K562 (cell line): ENCODE measurements around the gene CTDSPL. TPM values are rescaled to one million over a fixed set of nuclear protein-coding genes. Genes with fewer than 3 reads are reported as not detected.

Source experiments
- ATAC-seq: fragments of 200-7000 bp; cut with Tn5 transposase; 3 replicates; pipeline ENCODE4 v1.9.1; 2020; ENCODE audit warnings: moderate library complexity
- BruUV-seq: library from RNA; stranded (reverse); fragments of 400-500 nt; replicated peaks from 2 replicates; lab custom pipeline; 2021; lab: Mats Ljungman, UMichigan
- CTCF ChIA-PET: fragments of 300-600 bp; formaldehyde crosslinking; extraction: SDS; loops from one replicate; lab custom pipeline; 2021; ENCODE audit warnings: low intra/inter-chr PET ratio; lab: Yijun Ruan, JAX
- POLR2A ChIA-PET: fragments of 300-600, 350-650 bp; sonication (Branson Sonifier 250); formaldehyde crosslinking; extraction: SDS; loops from one replicate; lab custom pipeline; 2021; ENCODE audit warnings: antibody characterized with exemption, inconsistent platforms; lab: Yijun Ruan, JAX
- DNase-seq, 4 experiments: peaks; one replicate each; pipeline versions ENCODE4 v3.0.0 to v3.0.0-alpha.2; 2011 to 2018; ENCODE audit warnings: low spot score in 3 of 4, mixed read lengths in 3 of 4; ENCODE audit errors: extremely low read depth in 1 of 4
- FAIRE-seq: peaks from 2 replicates; lab custom pipeline; 2011; peaks lifted over from hg19 to GRCh38; lab: Jason Lieb, UNC
- H2AFZ ChIP-seq: 2 replicates; pipeline ENCODE4 v1.6.0; 2011; ENCODE audit warnings: low read depth, low read length, control low read depth, inconsistent platforms
- H3K27ac ChIP-seq: fragments of 200-600 bp; 3 replicates; pipeline ENCODE4 v1.8.0; 2011; ENCODE audit warnings: low read depth, mild to moderate bottlenecking, control low read depth, inconsistent platforms, low read length, moderate library complexity, mixed read lengths; ENCODE audit errors: extremely low read depth
- H3K27me3 ChIP-seq, 2 experiments: fragments of 300-600 bp in 1 of 2; 2 replicates in 1 of 2; 3 replicates in 1 of 2; pipeline versions ENCODE4 v1.6.0 to v1.8.0; 2011; ENCODE audit warnings: inconsistent platforms in 2 of 2, low read length in 2 of 2, mild to moderate bottlenecking in 1 of 2, mixed read lengths in 1 of 2, moderate library complexity in 1 of 2; ENCODE audit not compliant: control insufficient read depth in 2 of 2, insufficient read depth in 2 of 2
- H3K36me3 ChIP-seq: fragments of 300-600 bp; 3 replicates; pipeline ENCODE4 v1.8.0; 2011; ENCODE audit warnings: mild to moderate bottlenecking, low read length, inconsistent platforms; ENCODE audit not compliant: control insufficient read depth, insufficient read depth
- H3K4me1 ChIP-seq, 2 experiments: fragments of 200-600 bp in 1 of 2; replicated peaks in 1 of 2; 2 replicates in 1 of 2; 3 replicates in 1 of 2; pipeline versions ENCODE4 v1.5.1 to v1.8.0; 2011; ENCODE audit warnings: inconsistent platforms in 2 of 2, low read length in 2 of 2, mild to moderate bottlenecking in 1 of 2, mixed read lengths in 1 of 2, moderate library complexity in 1 of 2; ENCODE audit not compliant: control insufficient read depth in 2 of 2, insufficient read depth in 2 of 2
- H3K4me2 ChIP-seq: 2 replicates; pipeline ENCODE4 v1.6.1; 2011; ENCODE audit warnings: low read length, control low read depth, inconsistent platforms, mixed read lengths; ENCODE audit not compliant: insufficient read depth
- H3K4me3 ChIP-seq: fragments of 200-600 bp; sonication (generic), shearing (Covaris generic); 2 replicates; pipeline ENCODE4 v1.5.1; 2016; ENCODE audit warnings: control low read depth, inconsistent platforms
- H3K79me2 ChIP-seq: fragments of 200-600 bp; 3 replicates; pipeline ENCODE4 v1.8.0; 2011; ENCODE audit warnings: low read length, inconsistent platforms; ENCODE audit not compliant: control insufficient read depth, insufficient read depth
- H3K9ac ChIP-seq, 2 experiments: 2 replicates each; pipeline versions ENCODE4 v1.6.0 to v1.6.1; 2011; ENCODE audit warnings: low read depth in 2 of 2, low read length in 2 of 2, control low read depth in 1 of 2, inconsistent platforms in 1 of 2, mild to moderate bottlenecking in 1 of 2, mixed read lengths in 1 of 2; ENCODE audit not compliant: insufficient read depth in 1 of 2
- H3K9me1 ChIP-seq: one replicate; pipeline ENCODE4 v1.6.0; 2011; ENCODE audit warnings: inconsistent platforms, mild to moderate bottlenecking, low read length, moderate library complexity; ENCODE audit not compliant: control insufficient read depth, insufficient read depth
- H3K9me3 ChIP-seq: replicated peaks from 2 replicates; pipeline ENCODE4 v1.5.1; 2011; ENCODE audit warnings: low read depth, low read length, inconsistent platforms; ENCODE audit not compliant: control insufficient read depth, insufficient read depth
- H4K20me1 ChIP-seq: replicated peaks from 2 replicates; pipeline ENCODE4 v1.6.1; 2011; ENCODE audit warnings: low read length, inconsistent platforms, mixed read lengths; ENCODE audit not compliant: control insufficient read depth, insufficient read depth
- KLF6 ChIP-seq: fragments of 250-450 bp; sonication (Bioruptor Pico); IDR thresholded peaks from 2 replicates; pipeline ENCODE4 v1.4.0; 2020; ENCODE audit warnings: mild to moderate bottlenecking, moderate library complexity, borderline replicate concordance
- MIER1 ChIP-seq: fragments of 450-650 bp; IDR thresholded peaks from 2 replicates; pipeline ENCODE4 v1.6.1; 2016; ENCODE audit warnings: antibody characterized with exemption, mild to moderate bottlenecking, low read depth
- PCBP1 ChIP-seq: fragments of 200-400 bp; formaldehyde crosslinking; IDR thresholded peaks from 2 replicates; pipeline ENCODE4 v1.6.1; 2018; ENCODE audit warnings: mild to moderate bottlenecking, low read depth, low read length; ENCODE audit not compliant: poor library complexity, severe bottlenecking
- POLR2G ChIP-seq: fragments of 200-400 bp; formaldehyde crosslinking; IDR thresholded peaks from 2 replicates; pipeline ENCODE4 v1.6.1; 2017; ENCODE audit warnings: low read depth, mild to moderate bottlenecking, antibody characterized with exemption, low read length, moderate library complexity
- SIX5 ChIP-seq, 2 experiments: IDR thresholded peaks; 2 replicates each; pipeline ENCODE4 v1.6.1; 2011; ENCODE audit warnings: low read length in 2 of 2, borderline replicate concordance in 1 of 2, low read depth in 1 of 2, mild to moderate bottlenecking in 1 of 2, moderate library complexity in 1 of 2; ENCODE audit not compliant: insufficient read depth in 1 of 2
- TAF15 ChIP-seq: fragments of 200-400 bp; formaldehyde crosslinking; IDR thresholded peaks from 2 replicates; pipeline ENCODE4 v1.6.1; 2017; ENCODE audit warnings: mild to moderate bottlenecking, low read depth, low read length, moderate library complexity
- TFAM ChIP-seq: fragments of 250-450 bp; sonication (Bioruptor Pico); conservative IDR thresholded peaks from 2 replicates; pipeline ENCODE4 v1.5.0; 2021; ENCODE audit warnings: mild to moderate bottlenecking, moderate library complexity
- VEZF1 ChIP-seq: fragments of 200-800 bp; sonication (Bioruptor generic); IDR thresholded peaks from 2 replicates; pipeline ENCODE4 v1.6.1; 2017; ENCODE audit warnings: missing genetic modification characterization, missing compliant biosample characterization
- ZBTB7A ChIP-seq: IDR thresholded peaks from 2 replicates; pipeline ENCODE4 v1.6.1; 2011; ENCODE audit warnings: low read depth, mild to moderate bottlenecking, low read length, moderate library complexity, borderline replicate concordance; ENCODE audit not compliant: control insufficient read depth
- ZNF143 ChIP-seq: sonication (generic); formaldehyde crosslinking; IDR thresholded peaks from 2 replicates; pipeline ENCODE4 v1.9.0; 2022; ENCODE audit warnings: mild to moderate bottlenecking, missing genetic modification reagents
- ZNF316 ChIP-seq: fragments of 450-650 bp; IDR thresholded peaks from 2 replicates; pipeline ENCODE4 v1.6.1; 2016
- ZNF354B ChIP-seq: fragments of 250-450 bp; sonication (Bioruptor Pico); IDR thresholded peaks from 2 replicates; pipeline ENCODE4 v1.4.0; 2020
- ZNF445 ChIP-seq: fragments of 250-450 bp; sonication (Bioruptor Pico); IDR thresholded peaks from 2 replicates; pipeline ENCODE4 v1.4.0; 2020; ENCODE audit warnings: low read depth, mild to moderate bottlenecking, moderate library complexity
- WGBS: fragments of 100-300 bp; shearing (Covaris generic); methylation state at CpG from one replicate; pipeline ENCODE4 v1.1.6; 2016; ENCODE audit warnings: low coverage, mixed read lengths; ENCODE audit not compliant: insufficient coverage; ENCODE audit errors: missing lambda C conversion rate; 5-methylcytosine and 5-hydroxymethylcytosine counted together
- in situ Hi-C: fragments of 300-500 bp; cut with MboI; formaldehyde crosslinking; loops from 4 replicates; pipeline ENCODE4 v1.15.0; 2018; ENCODE audit warnings: inconsistent platforms, mixed read lengths
- intact Hi-C: fragments of 100-400 bp; cut with micrococcal nuclease; formaldehyde crosslinking; loops from 2 replicates; pipeline ENCODE4 v1.14.2; 2022
- polyA plus RNA-seq, 8 experiments: library from polyadenylated mRNA; depleted of rRNA in 4 of 8; stranded (reverse) in 5 of 8; unstranded in 3 of 8; fragments of >200 nt; fragmentation: Nextera tagmentation in 2 of 8; fragmentation: Illumina TruSeq in 1 of 8; extraction: Ambion mirVana in 2 of 8; extraction: Trizol in 1 of 8; gene quantifications; 2 replicates each; pipeline versions ENCODE4 v1.2.1 to v1.2.3, GENCODE V29; 2011 to 2014; ENCODE audit warnings: inconsistent platforms in 1 of 8, missing spikeins in 1 of 8
- total RNA-seq, 7 experiments: library from RNA; depleted of rRNA in 6 of 7; stranded (reverse); fragments of >200 nt in 6 of 7; fragmentation: Illumina TruSeq in 2 of 7; extraction: Trizol in 2 of 7; gene quantifications; 2 replicates each; pipeline versions ENCODE4 v1.2.1 to v1.2.3, GENCODE V29; 2011 to 2021; ENCODE audit warnings: low replicate concordance in 1 of 7
- TF ChIP-seq, protein P1 (sequence below): fragments of 450-650 bp; IDR thresholded peaks from 2 replicates; pipeline ENCODE4 v1.6.1; 2014; ENCODE audit warnings: low read depth, mild to moderate bottlenecking, moderate library complexity, borderline replicate concordance
- TF ChIP-seq, protein P2 (sequence below): sonication (generic); formaldehyde crosslinking; IDR thresholded peaks from 2 replicates; pipeline ENCODE4 v1.8.1; 2023; ENCODE audit warnings: mild to moderate bottlenecking, missing genetic modification reagents, moderate library complexity

CTDSPL gene
- total and polyA plus RNA-seq, 9 of the 15 experiments (the other 6 are each of a cell fraction or from before 2014, with no cell fraction given) = 5.1 to 19.3 (median 11.3) TPM

DNA sequence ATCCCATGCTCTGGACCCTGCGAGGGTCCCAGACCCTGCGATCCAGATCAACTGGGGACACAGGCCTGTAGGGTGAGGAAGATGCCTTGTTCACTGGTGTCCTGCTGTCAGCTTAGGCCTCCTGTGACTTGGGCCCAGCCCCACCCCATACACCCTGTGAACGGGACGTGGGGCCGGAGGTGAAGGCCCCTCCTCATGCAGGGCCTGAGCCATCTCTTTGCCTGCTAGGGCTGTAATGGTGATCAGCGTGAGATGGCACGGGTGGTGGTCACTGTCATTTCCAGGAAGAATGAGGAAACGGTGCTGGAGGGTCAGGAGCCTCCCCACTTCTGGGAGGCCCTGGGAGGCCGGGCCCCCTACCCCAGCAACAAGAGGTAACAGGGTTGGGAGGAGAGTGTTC is 141.3 kb downstream of the CTDSPL start:
- Histone ChIP-seq H3K9me1 (peaks cover 3% of the 10 kb centered on the region), H3K79me2 (no peaks in the 10 kb centered on the region), H2AFZ (no peak overlapping the region), H3K27ac (no peak overlapping the region), H4K20me1 (peaks cover 14% of the 10 kb centered on the region), H3K4me3 (no peak overlapping the region), H3K27me3 (no peaks in the 10 kb centered on the region), H3K9me3 (no peaks in the 10 kb centered on the region), H3K4me2 (no peak overlapping the region), H3K4me1 (peaks cover 18 to 50% of the 10 kb centered on the region in 2 experiments), H3K9ac (peak overlapping the region in 1 of 2 experiments; percentile 28; a peak in 2 of 4 replicates), H3K36me3 (peaks cover 67% of the 10 kb centered on the region)
- 56% methylated on average over 9 of the region's 9 CpGs for WGBS
- ATAC-seq (no peak), DNase-seq (no peak), FAIRE-seq (no peak)
- in situ Hi-C loops = no loop called here
- BruUV-seq = no TSS peak
- TF ChIP-seq ZNF445 (no peak), VEZF1 (CRISPR knock-in tag) (no peak), TFAM (CRISPR knock-in tag) (no peak), PCBP1 (no peak), ZNF316 (no peak), ZNF354B (CRISPR knock-in tag) (no peak), SIX5 (IDR thresholded peaks at IDR 0.05; ENCODE audit: borderline replicate concordance in 1 of 2, insufficient read depth in 1 of 2, low read depth in 1 of 2, low read length in 2 of 2) (no peak), ZBTB7A (peak; percentile 46; the same call in 1 of the 2 replicates), MIER1 (no peak), TAF15 (no peak), KLF6 (CRISPR knock-in tag) (no peak), POLR2G (0 out of 2 replicates have a peak, but pooled peaks have one; percentile 27), ZNF143 (CRISPR knock-in tag) (no peak)
- TF ChIP-seq, protein P1, sequence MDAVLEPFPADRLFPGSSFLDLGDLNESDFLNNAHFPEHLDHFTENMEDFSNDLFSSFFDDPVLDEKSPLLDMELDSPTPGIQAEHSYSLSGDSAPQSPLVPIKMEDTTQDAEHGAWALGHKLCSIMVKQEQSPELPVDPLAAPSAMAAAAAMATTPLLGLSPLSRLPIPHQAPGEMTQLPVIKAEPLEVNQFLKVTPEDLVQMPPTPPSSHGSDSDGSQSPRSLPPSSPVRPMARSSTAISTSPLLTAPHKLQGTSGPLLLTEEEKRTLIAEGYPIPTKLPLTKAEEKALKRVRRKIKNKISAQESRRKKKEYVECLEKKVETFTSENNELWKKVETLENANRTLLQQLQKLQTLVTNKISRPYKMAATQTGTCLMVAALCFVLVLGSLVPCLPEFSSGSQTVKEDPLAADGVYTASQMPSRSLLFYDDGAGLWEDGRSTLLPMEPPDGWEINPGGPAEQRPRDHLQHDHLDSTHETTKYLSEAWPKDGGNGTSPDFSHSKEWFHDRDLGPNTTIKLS = no peak
- TF ChIP-seq, protein P2, sequence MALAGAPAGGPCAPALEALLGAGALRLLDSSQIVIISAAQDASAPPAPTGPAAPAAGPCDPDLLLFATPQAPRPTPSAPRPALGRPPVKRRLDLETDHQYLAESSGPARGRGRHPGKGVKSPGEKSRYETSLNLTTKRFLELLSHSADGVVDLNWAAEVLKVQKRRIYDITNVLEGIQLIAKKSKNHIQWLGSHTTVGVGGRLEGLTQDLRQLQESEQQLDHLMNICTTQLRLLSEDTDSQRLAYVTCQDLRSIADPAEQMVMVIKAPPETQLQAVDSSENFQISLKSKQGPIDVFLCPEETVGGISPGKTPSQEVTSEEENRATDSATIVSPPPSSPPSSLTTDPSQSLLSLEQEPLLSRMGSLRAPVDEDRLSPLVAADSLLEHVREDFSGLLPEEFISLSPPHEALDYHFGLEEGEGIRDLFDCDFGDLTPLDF (CRISPR knock-in tag) = 0 out of 2 replicates have a peak, but pooled peaks have one; percentile 28
- intact Hi-C loops = loop anchor here (1.0 kb wide), 1 partner anchor 29 kb away; no protein-coding TSS in a partner anchor
- ChIA-PET POLR2A (interaction anchor here (0.8 to 1.2 kb wide), 2 partner anchors 9 to 13 kb away, joined by 3 read pairs; no protein-coding TSS in a partner anchor), CTCF (interaction anchor here (1.5 to 5.0 kb wide), 2 partner anchors 27 to 148 kb away, joined by 6 to 62 read pairs; no protein-coding TSS in a partner anchor)
